Measurements from ENCODE around the gene C19orf38. TPM values are rescaled to one million over a fixed set of nuclear protein-coding genes. Genes with fewer than 3 reads are reported as not detected.

The C19orf38 gene
- total RNA-seq, 1 experiment from 2014 or later = not detected

DNA sequence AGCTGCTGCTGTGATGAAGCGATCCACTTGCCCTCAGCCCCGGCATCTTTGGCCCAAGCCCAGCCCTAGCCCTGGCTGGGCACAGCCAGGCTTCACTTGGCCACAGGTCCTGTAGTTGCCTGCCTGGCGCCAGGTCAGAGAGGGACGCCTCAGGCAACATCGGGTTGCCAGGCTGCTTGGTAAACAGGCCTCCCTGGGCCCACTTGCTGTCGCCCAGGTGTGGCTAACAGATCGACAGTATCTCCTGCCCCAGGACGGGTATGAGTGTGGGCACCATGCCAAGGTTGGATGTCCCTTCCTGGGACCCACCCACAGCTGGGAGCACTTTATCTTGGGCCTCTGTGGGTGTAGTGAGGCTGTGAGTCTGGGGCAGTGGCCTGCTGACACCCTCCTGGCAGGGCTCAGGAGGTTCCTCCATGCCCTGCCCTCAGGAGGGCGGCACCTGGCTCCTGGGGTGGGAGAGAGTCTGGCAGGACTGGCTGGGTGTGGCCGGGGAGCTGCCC is 51.0 kb downstream of the C19orf38 start:
- TF ChIP-seq, protein P1, sequence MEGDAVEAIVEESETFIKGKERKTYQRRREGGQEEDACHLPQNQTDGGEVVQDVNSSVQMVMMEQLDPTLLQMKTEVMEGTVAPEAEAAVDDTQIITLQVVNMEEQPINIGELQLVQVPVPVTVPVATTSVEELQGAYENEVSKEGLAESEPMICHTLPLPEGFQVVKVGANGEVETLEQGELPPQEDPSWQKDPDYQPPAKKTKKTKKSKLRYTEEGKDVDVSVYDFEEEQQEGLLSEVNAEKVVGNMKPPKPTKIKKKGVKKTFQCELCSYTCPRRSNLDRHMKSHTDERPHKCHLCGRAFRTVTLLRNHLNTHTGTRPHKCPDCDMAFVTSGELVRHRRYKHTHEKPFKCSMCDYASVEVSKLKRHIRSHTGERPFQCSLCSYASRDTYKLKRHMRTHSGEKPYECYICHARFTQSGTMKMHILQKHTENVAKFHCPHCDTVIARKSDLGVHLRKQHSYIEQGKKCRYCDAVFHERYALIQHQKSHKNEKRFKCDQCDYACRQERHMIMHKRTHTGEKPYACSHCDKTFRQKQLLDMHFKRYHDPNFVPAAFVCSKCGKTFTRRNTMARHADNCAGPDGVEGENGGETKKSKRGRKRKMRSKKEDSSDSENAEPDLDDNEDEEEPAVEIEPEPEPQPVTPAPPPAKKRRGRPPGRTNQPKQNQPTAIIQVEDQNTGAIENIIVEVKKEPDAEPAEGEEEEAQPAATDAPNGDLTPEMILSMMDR (IDR thresholded peaks at IDR 0.05; ENCODE audit: unreplicated experiment) = no peak
- H3K4me1 Mint-ChIP-seq (ENCODE audit: low read depth, unreplicated experiment) = peaks cover 25% of the 10 kb centered on the region
- DNase-seq = peak; percentile 70

GRCh38 chr19:10907925-10908324 is 59.7 kb downstream of the C19orf38 start:
- intact Hi-C loops (cut with micrococcal nuclease; ENCODE audit: unreplicated experiment) = no loop called here
- Mint-ChIP-seq H3K36me3 (ENCODE audit: insufficient read depth, unreplicated experiment) (peaks cover 19% of the 10 kb centered on the region), H3K9me3 (ENCODE audit: low read depth, unreplicated experiment) (no peaks in the 10 kb centered on the region), H3K4me1 (ENCODE audit: low read depth, unreplicated experiment) (no peaks in the 10 kb centered on the region), H3K27me3 (ENCODE audit: unreplicated experiment) (no peaks in the 10 kb centered on the region), H3K27ac (ENCODE audit: unreplicated experiment) (no peak overlapping the region), H3K4me3 (ENCODE audit: low read depth, unreplicated experiment) (no peak overlapping the region)
- no TSS peak for BruUV-seq (replicated peaks)
- TF ChIP-seq, protein P1 (IDR thresholded peaks at IDR 0.05; ENCODE audit: unreplicated experiment) = no peak
- no peak for DNase-seq
- CTCF ChIA-PET = no interaction called here

More for the DNA sequence above, 51.0 kb downstream of the C19orf38 start:
- intact Hi-C loops (cut with micrococcal nuclease; ENCODE audit: unreplicated experiment) = no loop called here
- no peaks in the 10 kb centered on the region for H3K27me3 Mint-ChIP-seq (ENCODE audit: unreplicated experiment)
- no peaks in the 10 kb centered on the region for H3K9me3 Mint-ChIP-seq (ENCODE audit: low read depth, unreplicated experiment)
- H3K27ac Mint-ChIP-seq (ENCODE audit: unreplicated experiment) = peak overlapping the region; percentile 63
- H3K4me3 Mint-ChIP-seq (ENCODE audit: low read depth, unreplicated experiment) = peak overlapping the region; percentile 53
- BruUV-seq (replicated peaks) = no TSS peak
- peaks cover 5% of the 10 kb centered on the region for H3K36me3 Mint-ChIP-seq (ENCODE audit: insufficient read depth, unreplicated experiment)
- CTCF ChIA-PET = interaction anchor here (1.2 kb wide), 1 partner anchor 28 kb away, joined by 3 read pairs; no protein-coding TSS in a partner anchor

DNA sequence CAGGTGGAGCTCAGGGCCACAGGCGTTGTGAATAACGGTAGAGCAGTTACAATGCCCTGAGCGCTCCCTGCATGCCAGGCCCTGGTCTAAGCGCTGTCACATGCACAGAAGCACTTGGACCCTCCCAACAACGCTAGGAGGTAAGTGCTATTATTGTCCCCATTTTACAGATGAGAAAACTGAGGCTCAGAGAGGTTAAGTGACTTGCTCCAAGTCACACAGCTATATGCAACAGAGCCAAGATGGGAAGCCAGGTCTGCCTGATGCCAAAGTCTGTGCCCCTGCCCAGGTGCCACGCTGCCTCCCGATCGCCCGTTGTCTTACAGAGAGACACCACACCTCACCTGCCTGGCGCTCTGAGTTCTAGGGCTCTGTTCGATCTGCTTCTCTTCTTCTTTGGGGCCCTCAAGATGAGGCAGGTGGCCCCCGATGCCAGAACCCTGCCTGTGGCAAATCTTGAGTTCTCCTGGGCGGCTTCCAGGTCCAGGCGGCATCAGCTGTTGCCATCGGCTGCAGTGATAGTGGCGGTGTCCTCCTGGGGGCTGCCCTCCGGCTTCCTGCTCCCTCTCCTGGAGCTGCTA is 60.3 kb downstream of the C19orf38 start:
- no peak for DNase-seq
- Mint-ChIP-seq H3K4me1 (ENCODE audit: low read depth, unreplicated experiment) (no peaks in the 10 kb centered on the region), H3K27me3 (ENCODE audit: unreplicated experiment) (no peaks in the 10 kb centered on the region), H3K9me3 (ENCODE audit: low read depth, unreplicated experiment) (no peaks in the 10 kb centered on the region), H3K36me3 (ENCODE audit: insufficient read depth, unreplicated experiment) (peaks cover 19% of the 10 kb centered on the region), H3K4me3 (ENCODE audit: low read depth, unreplicated experiment) (no peak overlapping the region), H3K27ac (ENCODE audit: unreplicated experiment) (no peak overlapping the region)
- TF ChIP-seq, protein P1 (IDR thresholded peaks at IDR 0.05; ENCODE audit: unreplicated experiment) = no peak
- BruUV-seq (replicated peaks) = no TSS peak
- intact Hi-C loops (cut with micrococcal nuclease; ENCODE audit: unreplicated experiment) = no loop called here
- CTCF ChIA-PET = no interaction called here

DNA sequence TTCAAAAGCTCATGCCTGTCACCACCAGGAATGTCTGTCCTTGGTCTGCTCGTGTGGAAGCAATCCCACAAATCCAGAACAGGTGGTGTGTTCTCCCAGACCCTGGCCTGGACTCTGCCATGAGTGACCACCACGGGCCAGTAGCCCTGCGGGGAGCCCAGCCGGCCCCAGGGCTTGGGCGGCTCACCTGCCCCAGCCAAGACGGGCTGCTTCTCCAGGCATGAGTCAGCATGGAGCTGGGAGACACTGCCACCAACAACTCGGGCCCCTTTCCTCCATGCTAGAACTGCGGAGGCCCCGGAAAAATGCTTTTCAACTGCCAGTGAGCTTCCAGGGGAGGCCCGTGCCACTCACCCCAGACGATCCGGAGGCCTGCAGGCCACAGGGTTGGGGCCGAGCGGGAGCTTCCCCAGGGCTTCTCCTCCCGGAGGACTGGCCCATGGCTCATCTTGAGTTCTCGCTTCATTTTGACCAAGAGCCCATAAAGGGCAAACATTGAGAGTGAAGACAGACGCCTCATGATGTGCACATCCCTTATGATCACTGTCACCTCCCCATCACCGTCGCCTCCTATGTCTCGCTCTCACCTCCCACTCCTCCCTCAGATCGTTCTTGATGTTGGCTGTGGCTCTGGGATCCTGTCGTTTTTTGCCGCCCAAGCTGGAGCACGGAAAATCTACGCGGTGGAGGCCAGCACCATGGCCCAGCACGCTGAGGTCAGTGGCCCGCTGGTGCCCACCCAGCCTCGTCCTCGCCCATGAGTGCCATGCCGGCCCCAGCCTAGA is 63.6 kb downstream of the C19orf38 start:
- Mint-ChIP-seq H3K36me3 (ENCODE audit: insufficient read depth, unreplicated experiment) (peaks cover 19% of the 10 kb centered on the region), H3K27me3 (ENCODE audit: unreplicated experiment) (no peaks in the 10 kb centered on the region), H3K27ac (ENCODE audit: unreplicated experiment) (no peak overlapping the region), H3K4me3 (ENCODE audit: low read depth, unreplicated experiment) (no peak overlapping the region), H3K9me3 (ENCODE audit: low read depth, unreplicated experiment) (no peaks in the 10 kb centered on the region), H3K4me1 (ENCODE audit: low read depth, unreplicated experiment) (no peaks in the 10 kb centered on the region)
- BruUV-seq (replicated peaks) = no TSS peak
- DNase-seq = no peak
- intact Hi-C loops (cut with micrococcal nuclease; ENCODE audit: unreplicated experiment) = no loop called here
- TF ChIP-seq, protein P1 (IDR thresholded peaks at IDR 0.05; ENCODE audit: unreplicated experiment) = no peak
- CTCF ChIA-PET = no interaction called here
